Measurements from ENCODE around the gene STYX. TPM values are rescaled to one million over a fixed set of nuclear protein-coding genes. Genes with fewer than 3 reads are reported as not detected.

The STYX gene, protein sequence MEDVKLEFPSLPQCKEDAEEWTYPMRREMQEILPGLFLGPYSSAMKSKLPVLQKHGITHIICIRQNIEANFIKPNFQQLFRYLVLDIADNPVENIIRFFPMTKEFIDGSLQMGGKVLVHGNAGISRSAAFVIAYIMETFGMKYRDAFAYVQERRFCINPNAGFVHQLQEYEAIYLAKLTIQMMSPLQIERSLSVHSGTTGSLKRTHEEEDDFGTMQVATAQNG
- 11.5 TPM for total RNA-seq
- 4.3 TPM for polyA plus RNA-seq (ENCODE audit: insufficient read depth, low read depth, low replicate concordance)
- long read RNA-seq, donor 1, full-length matches to known transcripts: 2 of 2 reads
- long read RNA-seq, donor 1, partial matches to known transcripts: 0 of 2 reads
- long read RNA-seq, donor 1, other reads (novel, unspliced or antisense): 0 of 2 reads
- long read RNA-seq, donor 2, full-length matches to known transcripts: 5 of 5 reads
- long read RNA-seq, donor 2, partial matches to known transcripts: 0 of 5 reads
- long read RNA-seq, donor 2, other reads (novel, unspliced or antisense): 0 of 5 reads
- long read RNA-seq, donor 3, full-length matches to known transcripts: 3 of 3 reads
- long read RNA-seq, donor 3, partial matches to known transcripts: 0 of 3 reads
- long read RNA-seq, donor 3, other reads (novel, unspliced or antisense): 0 of 3 reads
- long read RNA-seq, donor 4, full-length matches to known transcripts: 4 of 4 reads
- long read RNA-seq, donor 4, partial matches to known transcripts: 0 of 4 reads
- long read RNA-seq, donor 4, other reads (novel, unspliced or antisense): 0 of 4 reads
- long read RNA-seq, donor 5: 0 reads
- long read RNA-seq, donor 6, full-length matches to known transcripts: 1 of 1 reads
- long read RNA-seq, donor 6, partial matches to known transcripts: 0 of 1 reads
- long read RNA-seq, donor 6, other reads (novel, unspliced or antisense): 0 of 1 reads
- long read RNA-seq, donor 7, full-length matches to known transcripts: 5 of 12 reads
- long read RNA-seq, donor 7, partial matches to known transcripts: 0 of 12 reads
- long read RNA-seq, donor 7, other reads (novel, unspliced or antisense): 7 of 12 reads
- long read RNA-seq, donor 8, full-length matches to known transcripts: 3 of 3 reads
- long read RNA-seq, donor 8, partial matches to known transcripts: 0 of 3 reads
- long read RNA-seq, donor 8, other reads (novel, unspliced or antisense): 0 of 3 reads
- long read RNA-seq, donor 9, full-length matches to known transcripts: 2 of 2 reads
- long read RNA-seq, donor 9, partial matches to known transcripts: 0 of 2 reads
- long read RNA-seq, donor 9, other reads (novel, unspliced or antisense): 0 of 2 reads
- long read RNA-seq, donor 10, full-length matches to known transcripts: 1 of 8 reads
- long read RNA-seq, donor 10, partial matches to known transcripts: 7 of 8 reads
- long read RNA-seq, donor 10, other reads (novel, unspliced or antisense): 0 of 8 reads

DNA sequence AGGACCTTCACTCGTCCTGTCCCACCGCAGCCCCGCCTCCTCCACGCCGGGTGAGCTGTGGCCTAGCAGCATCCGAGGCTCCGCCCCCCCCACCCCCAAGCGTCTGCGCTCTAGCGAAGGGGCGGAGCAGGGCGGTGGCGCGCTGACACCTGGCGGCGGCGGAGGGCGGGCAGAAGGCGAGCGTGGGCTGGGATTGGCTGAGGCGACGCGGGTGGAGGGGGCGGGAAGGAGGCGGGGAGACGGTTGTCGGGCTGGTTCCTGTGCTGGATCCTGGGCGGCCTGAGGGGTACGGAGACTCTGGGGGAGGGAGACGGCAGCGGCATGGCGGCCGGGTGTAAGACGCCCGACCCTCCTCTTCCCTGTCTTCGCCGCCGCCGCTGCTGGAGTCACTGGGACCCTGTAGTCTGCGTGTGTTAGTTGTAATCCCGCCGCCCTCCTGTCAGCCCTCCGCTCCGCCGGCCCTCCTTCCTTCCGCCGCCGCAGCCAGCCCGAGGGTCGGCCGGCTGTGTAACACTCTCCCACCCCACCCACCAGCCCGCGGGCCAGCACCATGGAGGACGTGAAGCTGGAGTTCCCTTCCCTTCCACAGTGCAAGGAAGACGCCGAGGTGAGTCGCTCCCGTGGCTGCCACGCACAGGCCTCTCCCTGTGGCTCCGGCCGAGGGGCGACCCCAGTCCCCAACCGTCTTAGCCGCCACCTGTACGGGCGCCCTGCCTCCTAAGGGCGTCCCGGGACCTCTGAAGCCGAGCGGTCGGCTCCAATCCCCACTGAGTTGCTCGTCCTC lies at the start of gene STYX:
TSS of gene STYX (plus strand) at position 242 of the 784 bp plus-strand sequence. CDS start at position 551, 309 bp downstream.
- no peaks in the 10 kb centered on the region for H3K27me3 ChIP-seq (ENCODE audit: control insufficient read depth, insufficient read depth, low read length)
- peak within 1 kb of the TSS; percentile 83 to 84 (median 84) for H3K9ac ChIP-seq (ENCODE audit: low read length in 3 of 3)
- H3K4me1 ChIP-seq (ENCODE audit: control insufficient read depth in 2 of 3, insufficient read depth in 2 of 3, low read depth in 1 of 3, low read length in 3 of 3): peaks cover 0 to 9% (median 0%) of the 10 kb centered on the region in 3 donors
- intact Hi-C loops (cut with DNase I): no loop called here
- peak within 1 kb of the TSS; percentile 83 to 93 (median 89) for H3K4me3 ChIP-seq (ENCODE audit: low read length in 3 of 3)
- no peaks in the 10 kb centered on the region for H3K9me3 ChIP-seq (ENCODE audit: control insufficient read depth in 2 of 3, insufficient read depth in 1 of 3, low read length in 3 of 3)
- FAIRE-seq (peak; percentile 55), DNase-seq (peak; percentile 98 to 100 (median 99))
- TF ChIP-seq, protein P1, sequence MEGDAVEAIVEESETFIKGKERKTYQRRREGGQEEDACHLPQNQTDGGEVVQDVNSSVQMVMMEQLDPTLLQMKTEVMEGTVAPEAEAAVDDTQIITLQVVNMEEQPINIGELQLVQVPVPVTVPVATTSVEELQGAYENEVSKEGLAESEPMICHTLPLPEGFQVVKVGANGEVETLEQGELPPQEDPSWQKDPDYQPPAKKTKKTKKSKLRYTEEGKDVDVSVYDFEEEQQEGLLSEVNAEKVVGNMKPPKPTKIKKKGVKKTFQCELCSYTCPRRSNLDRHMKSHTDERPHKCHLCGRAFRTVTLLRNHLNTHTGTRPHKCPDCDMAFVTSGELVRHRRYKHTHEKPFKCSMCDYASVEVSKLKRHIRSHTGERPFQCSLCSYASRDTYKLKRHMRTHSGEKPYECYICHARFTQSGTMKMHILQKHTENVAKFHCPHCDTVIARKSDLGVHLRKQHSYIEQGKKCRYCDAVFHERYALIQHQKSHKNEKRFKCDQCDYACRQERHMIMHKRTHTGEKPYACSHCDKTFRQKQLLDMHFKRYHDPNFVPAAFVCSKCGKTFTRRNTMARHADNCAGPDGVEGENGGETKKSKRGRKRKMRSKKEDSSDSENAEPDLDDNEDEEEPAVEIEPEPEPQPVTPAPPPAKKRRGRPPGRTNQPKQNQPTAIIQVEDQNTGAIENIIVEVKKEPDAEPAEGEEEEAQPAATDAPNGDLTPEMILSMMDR (IDR thresholded peaks at IDR 0.05; ENCODE audit: borderline replicate concordance, extremely low read depth, insufficient read depth): peak; percentile 11
- peaks cover 0 to 7% (median 3%) of the 10 kb centered on the region in 3 donors for H3K36me3 ChIP-seq (ENCODE audit: control insufficient read depth in 2 of 3, insufficient read depth in 3 of 3, low read length in 3 of 3)
- peak within 1 kb of the TSS; percentile 67 to 81 for H3K27ac ChIP-seq (ENCODE audit: low read depth in 2 of 2, low read length in 2 of 2)

DNA sequence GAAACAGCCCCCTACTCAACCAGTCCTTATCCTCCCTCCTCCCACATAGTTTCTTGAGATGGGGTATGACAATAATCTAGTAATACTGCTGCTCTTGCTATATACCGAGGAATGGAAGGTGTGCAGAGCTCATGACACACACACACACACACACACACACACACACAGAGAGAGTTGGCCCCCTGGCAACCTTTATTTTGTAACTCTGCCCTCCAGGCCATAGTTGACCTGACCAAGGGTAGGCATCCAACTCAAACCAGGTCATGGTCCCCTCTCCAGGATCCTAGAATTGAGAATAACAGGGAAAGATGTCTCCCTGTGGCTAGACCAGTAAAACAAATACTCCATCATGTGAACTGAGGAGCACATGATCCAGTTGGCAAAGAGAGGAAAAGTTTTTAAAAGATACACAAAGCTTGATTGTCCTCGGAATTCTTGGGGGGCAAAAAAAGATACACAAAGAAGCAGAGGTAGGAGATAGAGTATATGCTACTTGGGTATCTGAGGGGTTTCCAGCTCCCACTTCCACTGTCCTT lies 45.9 kb upstream of the STYX start:
- no peak for DNase-seq
- H3K4me1 ChIP-seq (ENCODE audit: control insufficient read depth in 2 of 3, insufficient read depth in 2 of 3, low read depth in 1 of 3, low read length in 3 of 3): no peaks in the 10 kb centered on the region
- TF ChIP-seq, protein P1 (IDR thresholded peaks at IDR 0.05; ENCODE audit: borderline replicate concordance, extremely low read depth, insufficient read depth): no peak
- no peak overlapping the region for H3K4me3 ChIP-seq (ENCODE audit: low read length in 3 of 3)
- intact Hi-C loops (cut with DNase I): no loop called here
- FAIRE-seq: no peak
- H3K36me3 ChIP-seq (ENCODE audit: control insufficient read depth in 2 of 3, insufficient read depth in 3 of 3, low read length in 3 of 3): peaks cover 0 to 2% (median 0%) of the 10 kb centered on the region in 3 donors
- no peaks in the 10 kb centered on the region for H3K27me3 ChIP-seq (ENCODE audit: control insufficient read depth, insufficient read depth, low read length)
- no peak overlapping the region for H3K9ac ChIP-seq (ENCODE audit: low read length in 3 of 3)
- H3K9me3 ChIP-seq (ENCODE audit: control insufficient read depth in 2 of 3, insufficient read depth in 1 of 3, low read length in 3 of 3): no peaks in the 10 kb centered on the region
- H3K27ac ChIP-seq (ENCODE audit: low read depth in 2 of 2, low read length in 2 of 2): no peak overlapping the region
